PFSK-1 (cell line): ENCODE results near the gene KHSRP.

ENCODE experiments used
- FOXP2 ChIP-seq: optimal IDR thresholded peaks from 2 replicates; pipeline ENCODE3; 2011; ENCODE audit warnings: borderline replicate concordance, control low read depth, inconsistent platforms; ENCODE audit not compliant: insufficient read depth; ENCODE audit errors: extremely low read length, extremely low read depth
- POLR2AphosphoS5 ChIP-seq: IDR thresholded peaks from 2 replicates; pipeline ENCODE4 v1.6.1; 2012; ENCODE audit warnings: low read depth, mild to moderate bottlenecking, control low read depth, low read length, moderate library complexity
- SIN3A ChIP-seq: IDR thresholded peaks from 2 replicates; pipeline ENCODE4 v1.6.1; 2012; ENCODE audit warnings: mild to moderate bottlenecking, low read length, moderate library complexity, borderline replicate concordance; ENCODE audit not compliant: insufficient read depth
- TAF1 ChIP-seq: IDR thresholded peaks from 2 replicates; pipeline ENCODE4 v1.6.1; 2012; ENCODE audit warnings: low read length, control low read depth, borderline replicate concordance; ENCODE audit not compliant: insufficient read depth
- TF ChIP-seq, protein P1 (sequence below), 2 experiments: IDR thresholded peaks; 2 replicates each; pipeline versions ENCODE4 v1.6.1 to v1.8.0; 2011 to 2012; ENCODE audit warnings: low read depth in 2 of 2, low read length in 2 of 2, control low read depth in 1 of 2, inconsistent platforms in 1 of 2, mild to moderate bottlenecking in 1 of 2, moderate library complexity in 1 of 2; ENCODE audit not compliant: insufficient read depth in 1 of 2

DNA sequence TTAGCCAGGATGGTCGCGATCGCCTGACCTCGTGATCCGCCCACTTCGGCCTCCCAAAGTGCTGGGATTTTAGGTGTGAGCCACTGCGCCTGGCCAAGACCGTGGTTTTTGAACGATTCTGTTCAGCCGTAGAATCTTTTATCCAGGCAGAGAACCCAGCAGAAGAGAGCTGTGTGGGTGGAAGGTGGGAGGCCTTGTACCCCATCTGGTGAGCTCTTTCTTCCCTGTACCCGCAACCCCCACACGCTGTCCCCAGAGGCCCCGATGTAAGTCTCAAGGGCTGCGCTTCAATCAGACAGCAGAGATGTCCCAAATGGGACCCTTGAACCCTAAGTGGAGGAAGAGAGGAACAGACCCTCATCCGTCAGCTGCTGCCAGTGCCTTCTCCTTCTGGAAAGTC lies 31.3 kb upstream of the KHSRP start:
- TF ChIP-seq, protein P1, sequence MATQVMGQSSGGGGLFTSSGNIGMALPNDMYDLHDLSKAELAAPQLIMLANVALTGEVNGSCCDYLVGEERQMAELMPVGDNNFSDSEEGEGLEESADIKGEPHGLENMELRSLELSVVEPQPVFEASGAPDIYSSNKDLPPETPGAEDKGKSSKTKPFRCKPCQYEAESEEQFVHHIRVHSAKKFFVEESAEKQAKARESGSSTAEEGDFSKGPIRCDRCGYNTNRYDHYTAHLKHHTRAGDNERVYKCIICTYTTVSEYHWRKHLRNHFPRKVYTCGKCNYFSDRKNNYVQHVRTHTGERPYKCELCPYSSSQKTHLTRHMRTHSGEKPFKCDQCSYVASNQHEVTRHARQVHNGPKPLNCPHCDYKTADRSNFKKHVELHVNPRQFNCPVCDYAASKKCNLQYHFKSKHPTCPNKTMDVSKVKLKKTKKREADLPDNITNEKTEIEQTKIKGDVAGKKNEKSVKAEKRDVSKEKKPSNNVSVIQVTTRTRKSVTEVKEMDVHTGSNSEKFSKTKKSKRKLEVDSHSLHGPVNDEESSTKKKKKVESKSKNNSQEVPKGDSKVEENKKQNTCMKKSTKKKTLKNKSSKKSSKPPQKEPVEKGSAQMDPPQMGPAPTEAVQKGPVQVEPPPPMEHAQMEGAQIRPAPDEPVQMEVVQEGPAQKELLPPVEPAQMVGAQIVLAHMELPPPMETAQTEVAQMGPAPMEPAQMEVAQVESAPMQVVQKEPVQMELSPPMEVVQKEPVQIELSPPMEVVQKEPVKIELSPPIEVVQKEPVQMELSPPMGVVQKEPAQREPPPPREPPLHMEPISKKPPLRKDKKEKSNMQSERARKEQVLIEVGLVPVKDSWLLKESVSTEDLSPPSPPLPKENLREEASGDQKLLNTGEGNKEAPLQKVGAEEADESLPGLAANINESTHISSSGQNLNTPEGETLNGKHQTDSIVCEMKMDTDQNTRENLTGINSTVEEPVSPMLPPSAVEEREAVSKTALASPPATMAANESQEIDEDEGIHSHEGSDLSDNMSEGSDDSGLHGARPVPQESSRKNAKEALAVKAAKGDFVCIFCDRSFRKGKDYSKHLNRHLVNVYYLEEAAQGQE (IDR thresholded peaks at IDR 0.05; ENCODE audit: insufficient read depth in 1 of 2, low read depth in 2 of 2, low read length in 2 of 2), result no peak
- TF ChIP-seq SIN3A, result no peak
- no peak for TF ChIP-seq POLR2AphosphoS5
- TF ChIP-seq TAF1, result no peak
- no peak for TF ChIP-seq FOXP2
